ENCODE data around the gene KIAA0040. TPM values are rescaled to one million over a fixed set of nuclear protein-coding genes. Genes with fewer than 3 reads are reported as not detected.

KIAA0040 gene
- total and polyA plus RNA-seq, 10 of the 15 experiments (the other 5 are each of a cell fraction or from before 2014, with no cell fraction given) = 7.6 to 47.7 (median 23.5) TPM

- no peak overlapping the region for H3K4me3 ChIP-seq
- TF ChIP-seq NKRF (conservative IDR thresholded peaks at IDR 0.05) = no peak
- no peak for TF ChIP-seq CBFB (IDR thresholded peaks at IDR 0.05; ENCODE audit: low read depth)
- no peak for TF ChIP-seq MLLT1 (IDR thresholded peaks at IDR 0.05)
- TF ChIP-seq NR2C2 (IDR thresholded peaks at IDR 0.05; ENCODE audit: borderline replicate concordance, control insufficient read depth, insufficient read length, low read depth) = no peak
- no peak for TF ChIP-seq SIX5 (IDR thresholded peaks at IDR 0.05; ENCODE audit: low read depth, low read length, severe bottlenecking)
- TF ChIP-seq POU2F2 (IDR thresholded peaks at IDR 0.05; ENCODE audit: borderline replicate concordance, low read depth, low read length) = no peak
- TF ChIP-seq BCL11A (IDR thresholded peaks at IDR 0.05; ENCODE audit: low read depth, low read length) = no peak
- TF ChIP-seq STAT1 (conservative IDR thresholded peaks at IDR 0.05) = no peak
- no peak for TF ChIP-seq BCL3 (IDR thresholded peaks at IDR 0.05; ENCODE audit: borderline replicate concordance, insufficient read depth, low read depth, low read length, poor library complexity, severe bottlenecking)
- no peak for TF ChIP-seq ESRRA (IDR thresholded peaks at IDR 0.05; ENCODE audit: low read length)
- TF ChIP-seq BCLAF1 (IDR thresholded peaks at IDR 0.05) = no peak
- no peak for TF ChIP-seq MEF2A (IDR thresholded peaks at IDR 0.05; ENCODE audit: insufficient read depth, low read depth, low read length)
- no peak for TF ChIP-seq MYC (IDR thresholded peaks at IDR 0.05; ENCODE audit: insufficient read depth, insufficient read length, insufficient replicate concordance, low read length, severe bottlenecking)
- TF ChIP-seq MTA2 (IDR thresholded peaks at IDR 0.05; ENCODE audit: low read depth) = no peak
- no peak for TF ChIP-seq EP300 (IDR thresholded peaks at IDR 0.05; ENCODE audit: borderline replicate concordance in 1 of 2, control insufficient read depth in 1 of 2, low read depth in 2 of 2, low read length in 2 of 2)
- TF ChIP-seq HDAC2 (IDR thresholded peaks at IDR 0.05) = no peak
Measured at GRCh38 chr1:175173531-175173930, 19.0 kb downstream of the KIAA0040 start.

More at GRCh38 chr1:175173531-175173930, 19.0 kb downstream of the KIAA0040 start:
- no peak overlapping the region for H3K27ac ChIP-seq (ENCODE audit: control insufficient read depth, insufficient read depth)
- ATAC-seq = no peak
- H3K36me3 ChIP-seq (ENCODE audit: control insufficient read depth in 2 of 2, insufficient read depth in 2 of 2, low read length in 1 of 2) = peaks cover 1 to 16% of the 10 kb centered on the region in 2 experiments
- peaks cover 8% of the 10 kb centered on the region; the same call in 1 of the 2 replicates for H3K4me1 ChIP-seq (ENCODE audit: control insufficient read depth, insufficient read depth, low read length)
- in situ Hi-C loops (cut with MboI) (no loop called here), intact Hi-C loops (cut with micrococcal nuclease; ENCODE audit: unreplicated experiment) (no loop called here)
- H4K20me1 ChIP-seq (ENCODE audit: control insufficient read depth, insufficient read depth) = no peaks in the 10 kb centered on the region
- H3K27me3 ChIP-seq (replicated peaks in 1 of 2; ENCODE audit: control insufficient read depth in 2 of 2, insufficient read depth in 2 of 2, low read length in 1 of 2) = no peaks in the 10 kb centered on the region
- H3K4me2 ChIP-seq (ENCODE audit: control insufficient read depth, insufficient read depth) = no peak overlapping the region
- ChIA-PET CTCF (interaction anchor here (0.9 to 6.1 kb wide), 8 partner anchors 17 to 144 kb away, joined by 3 to 39 read pairs (median 8); no protein-coding TSS in a partner anchor), RAD21 (ENCODE audit: unreplicated experiment) (interaction anchor here (0.8 to 2.1 kb wide), 7 partner anchors 10 to 146 kb away, joined by 3 to 6 read pairs (median 3); no protein-coding TSS in a partner anchor), POLR2A (interaction anchor here (0.6 to 1.6 kb wide), 4 partner anchors 10 to 1306 kb away, joined by 3 read pairs; partner anchors contain the start of genes GAS5 and ZBTB37), SMC1A (ENCODE audit: uncharacterized antibody, unreplicated experiment) (interaction anchor here (0.6 to 2.4 kb wide), 12 partner anchors 8 to 145 kb away, joined by 3 to 18 read pairs (median 6); no protein-coding TSS in a partner anchor)
- no peak for DNase-seq (ENCODE audit: low read depth, low spot score)
- no TSS peak for BruUV-seq (replicated peaks)
- H3K9me3 ChIP-seq (replicated peaks; ENCODE audit: control insufficient read depth, insufficient read depth, low read length) = no peaks in the 10 kb centered on the region; the same call in 2 of the 3 replicates
- FAIRE-seq = no peak
- WGBS (ENCODE audit: insufficient coverage, insufficient replicate concordance, low lambda C conversion rate, missing lambda C conversion rate) = 90% methylated on average over 7 of the region's 7 CpGs
- H3K9ac ChIP-seq (ENCODE audit: control insufficient read depth, insufficient read depth, low read length) = no peak overlapping the region
- no peak overlapping the region for H2AFZ ChIP-seq (ENCODE audit: control insufficient read depth, low read depth, low read length)
- H3K79me2 ChIP-seq (ENCODE audit: control insufficient read depth, insufficient read depth, low read length) = no peaks in the 10 kb centered on the region
